GM19463 (cell line): ENCODE results near the gene HOXA6.

Experiments used
- ATAC-seq: cut with Tn5 transposase; IDR thresholded peaks from one replicate; pipeline ENCODE4 v1.9.1; 2021; ENCODE audit warnings: mild to moderate bottlenecking, moderate library complexity; ENCODE audit not compliant: unreplicated experiment

Gene HOXA6

DNA sequence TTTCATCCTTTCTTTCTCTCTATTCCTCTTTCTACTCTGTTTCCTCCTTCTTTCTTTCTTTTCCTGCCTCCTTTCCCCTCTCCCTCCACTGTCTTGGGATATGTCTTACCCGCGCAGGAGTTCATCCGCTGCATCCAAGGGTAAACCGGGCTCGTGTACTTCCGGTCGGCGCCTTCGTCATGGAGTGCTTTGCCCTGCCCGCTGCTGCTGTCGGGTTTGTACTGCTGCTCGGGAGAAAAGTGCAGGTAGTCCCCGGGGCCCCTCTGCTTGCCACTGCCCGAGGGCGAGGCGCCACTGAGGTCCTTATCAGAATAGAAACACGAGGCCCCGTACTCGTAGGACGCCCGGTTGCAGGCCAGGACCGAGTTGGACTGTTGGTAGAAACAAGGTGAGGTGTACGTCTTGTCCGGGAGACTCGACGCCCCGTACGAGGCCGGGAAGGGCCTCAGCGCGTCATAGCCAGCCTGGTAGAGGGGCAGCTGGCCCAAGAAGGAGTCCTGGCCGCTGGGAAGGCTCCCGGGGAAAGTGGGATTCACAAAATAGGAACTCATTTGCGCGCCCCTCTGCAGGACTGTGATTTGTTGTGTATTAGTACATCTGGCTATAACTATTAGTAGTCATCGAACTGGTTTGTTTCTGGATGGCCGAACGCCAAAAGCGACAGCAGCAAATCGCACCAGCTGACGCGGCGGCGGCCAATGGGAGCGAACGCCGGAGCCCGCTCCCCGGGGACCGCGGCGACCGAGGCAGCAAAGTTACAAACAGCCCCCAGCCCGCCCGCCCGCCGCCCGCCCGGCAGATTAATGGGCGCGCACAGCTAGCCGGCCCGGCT is at the start of gene HOXA6:
Gene HOXA6 (minus strand): TSS at position 576 of the 832 bp plus-strand sequence. CDS start 25 bp downstream, at position 551.
- ATAC-seq, result no peak

DNA sequence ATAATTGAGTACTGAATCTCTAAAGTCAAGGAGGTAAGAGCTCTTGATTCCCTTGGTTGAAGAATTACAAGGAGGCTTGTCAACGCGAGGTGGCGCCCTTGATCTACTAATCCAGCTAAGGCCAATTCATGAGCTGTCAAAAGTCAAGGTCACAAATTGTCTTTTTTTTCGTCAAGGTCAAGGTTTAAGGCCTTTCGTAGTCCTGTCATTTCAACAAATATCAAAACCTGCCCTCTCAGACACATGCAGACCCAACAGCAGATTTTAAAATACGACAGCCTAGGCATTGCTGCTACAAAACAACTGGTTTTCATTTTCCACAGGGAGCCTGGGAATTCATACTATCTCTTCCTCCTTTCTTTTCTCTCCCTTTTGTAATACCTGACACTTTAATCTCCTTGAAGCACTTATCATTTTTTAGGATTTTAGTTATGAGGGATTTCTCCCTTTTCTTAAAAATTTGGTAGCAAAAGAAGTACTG is 48.8 kb upstream of the HOXA6 start:
- ATAC-seq, result no peak

DNA sequence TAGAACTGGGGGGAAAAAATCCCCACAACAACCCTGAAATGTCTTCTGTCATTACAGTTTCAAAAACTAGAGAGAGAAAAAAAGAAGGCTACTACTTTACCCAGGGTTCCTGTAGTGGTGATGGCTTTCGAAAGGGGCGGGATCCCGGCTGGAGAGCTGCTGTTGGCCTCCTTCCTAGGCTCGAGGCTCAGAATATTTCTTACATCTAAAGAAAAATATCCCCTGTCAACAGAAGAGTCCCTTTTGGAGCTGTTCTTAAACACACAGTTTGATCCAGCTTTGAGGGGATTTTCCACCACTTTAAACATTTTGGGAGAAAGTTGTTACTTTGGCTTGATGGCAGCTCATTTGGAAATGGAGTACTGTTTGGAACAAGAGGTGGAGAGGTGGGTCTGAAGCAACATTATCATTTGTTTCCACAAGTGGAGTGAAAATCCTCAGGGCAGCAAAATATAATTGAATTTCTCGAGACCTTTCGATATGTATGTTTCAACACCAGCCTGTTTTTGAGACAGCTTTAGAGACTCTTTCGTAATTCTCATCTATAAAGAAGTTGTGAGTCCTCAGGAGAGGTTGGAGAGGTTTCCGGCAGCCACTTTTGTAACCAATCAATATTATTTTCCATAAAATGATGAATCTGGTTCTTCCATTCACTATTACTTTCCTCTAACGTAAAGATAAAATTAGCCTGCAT is 47.3 kb upstream of the HOXA6 start:
- no peak for ATAC-seq

DNA sequence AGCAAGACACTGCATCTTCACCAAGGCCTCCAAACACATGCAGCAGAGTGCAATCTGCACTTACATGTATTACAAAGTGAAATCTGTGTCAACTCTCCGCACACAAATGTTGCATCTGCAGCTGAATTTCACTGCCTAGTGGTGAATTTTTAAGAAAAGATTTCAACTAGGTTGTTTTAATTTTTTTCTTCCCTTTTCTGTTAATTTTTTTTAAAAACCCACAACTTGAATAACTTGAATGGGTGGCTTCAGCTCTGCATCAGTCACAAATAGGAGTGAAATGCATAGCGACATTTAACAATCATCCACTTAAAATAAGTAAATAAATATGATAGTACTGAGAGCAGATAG is 46.4 kb upstream of the HOXA6 start:
- no peak for ATAC-seq

DNA sequence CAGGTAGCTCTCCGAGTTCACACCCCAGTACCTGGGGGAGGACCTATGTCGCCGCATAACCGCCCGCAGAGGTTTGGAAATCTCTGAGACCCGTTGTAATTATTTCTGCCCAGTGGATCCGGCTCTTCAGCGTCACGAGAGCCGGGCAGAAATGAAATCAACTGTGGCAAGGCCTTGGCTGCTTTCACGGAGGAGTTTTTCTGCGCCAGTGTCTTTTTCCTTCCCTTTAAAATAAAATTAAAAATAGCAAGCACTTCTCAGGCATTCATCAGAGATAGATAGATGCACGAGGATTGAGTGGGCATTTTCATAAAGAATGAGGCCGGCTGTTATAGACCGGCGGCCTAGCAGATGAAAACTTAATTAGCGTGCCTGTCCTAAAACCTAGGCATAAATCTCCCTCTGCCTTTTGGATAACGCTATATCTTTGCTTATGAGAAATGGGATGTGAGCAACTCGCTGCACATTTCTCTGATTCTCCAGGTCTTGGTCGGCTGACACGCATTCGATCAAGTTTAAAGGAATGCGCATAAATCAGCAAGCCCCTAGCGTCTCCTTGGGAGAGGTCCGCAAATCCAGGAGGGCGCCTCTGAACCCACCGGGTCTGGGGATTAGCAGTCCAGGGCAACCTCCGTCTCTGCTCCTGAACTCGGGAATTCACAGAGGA is 45.9 kb upstream of the HOXA6 start:
- no peak for ATAC-seq

DNA sequence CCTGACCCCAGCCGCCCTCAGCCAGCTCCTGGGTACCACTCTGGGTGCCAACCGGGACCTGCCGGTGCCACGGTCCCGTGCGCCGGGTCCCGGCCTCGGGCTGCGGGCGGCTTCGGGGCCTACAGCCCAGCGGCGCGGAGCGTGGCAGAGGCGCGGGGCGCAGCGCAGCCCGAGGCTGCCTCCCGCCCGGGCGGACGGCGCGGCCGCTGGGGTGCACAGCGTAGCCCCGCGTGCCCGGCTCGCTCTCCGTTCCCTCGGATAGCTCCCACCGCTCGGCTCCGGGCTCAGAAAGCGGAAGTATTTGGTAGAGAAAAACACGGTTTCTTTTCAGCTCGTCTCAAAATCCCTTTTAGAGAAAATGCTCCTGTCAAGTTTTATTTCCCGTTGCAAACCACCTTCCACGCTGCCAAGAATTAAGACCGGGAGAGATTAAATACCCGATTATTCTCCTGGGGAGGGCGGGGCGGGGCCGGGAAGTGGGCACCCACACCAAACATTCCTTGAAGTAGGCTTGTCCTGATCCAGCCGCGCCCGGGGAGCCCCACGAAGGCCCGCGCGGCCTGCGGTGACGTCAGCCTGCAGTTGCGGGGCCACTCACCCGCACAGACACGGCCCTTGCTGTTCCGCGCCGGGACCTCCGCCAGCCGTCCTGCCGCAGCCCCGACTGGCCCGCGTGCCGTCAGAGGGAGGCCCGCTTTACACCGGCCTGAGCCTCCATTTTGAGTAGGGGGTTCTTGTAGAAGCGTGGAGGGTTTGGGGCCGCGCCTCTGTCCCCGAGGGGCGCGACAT is 45.2 kb upstream of the HOXA6 start:
- ATAC-seq, result no peak

DNA sequence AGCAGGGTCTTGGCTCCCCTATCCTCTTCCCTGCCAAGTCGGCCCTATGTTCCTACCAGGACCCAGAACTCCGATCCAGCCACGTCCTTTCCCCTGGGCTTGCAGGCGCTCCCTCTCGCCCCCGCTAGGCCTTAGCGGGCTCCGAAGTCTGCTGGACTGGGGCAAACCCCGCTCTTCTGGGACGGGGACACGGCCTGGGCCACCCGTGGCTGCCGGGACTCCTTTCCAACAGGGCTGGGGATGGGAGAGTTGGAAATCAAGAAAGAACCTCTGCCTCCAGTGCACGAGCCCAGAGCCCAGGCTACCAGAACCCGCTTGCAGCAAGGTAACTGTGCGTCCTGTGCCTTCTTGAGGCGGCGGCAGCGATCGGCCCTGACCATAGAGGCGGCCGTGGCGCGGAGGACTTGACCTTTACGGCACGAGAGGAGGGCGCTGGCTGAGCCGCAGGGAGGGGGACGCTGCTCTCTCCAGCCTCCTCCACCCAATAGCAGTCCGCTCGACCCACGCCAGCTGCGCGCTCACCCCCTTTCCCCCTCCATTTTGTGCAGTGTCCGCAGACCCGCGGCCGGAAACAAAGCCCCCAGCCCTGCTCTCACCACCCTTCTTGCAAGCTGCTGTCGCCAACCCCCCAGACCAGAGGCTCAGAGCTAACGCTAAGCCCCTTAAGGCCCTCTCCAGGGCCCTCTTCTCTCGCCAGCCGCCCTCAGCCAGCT is 44.4 kb upstream of the HOXA6 start:
- no peak for ATAC-seq

DNA sequence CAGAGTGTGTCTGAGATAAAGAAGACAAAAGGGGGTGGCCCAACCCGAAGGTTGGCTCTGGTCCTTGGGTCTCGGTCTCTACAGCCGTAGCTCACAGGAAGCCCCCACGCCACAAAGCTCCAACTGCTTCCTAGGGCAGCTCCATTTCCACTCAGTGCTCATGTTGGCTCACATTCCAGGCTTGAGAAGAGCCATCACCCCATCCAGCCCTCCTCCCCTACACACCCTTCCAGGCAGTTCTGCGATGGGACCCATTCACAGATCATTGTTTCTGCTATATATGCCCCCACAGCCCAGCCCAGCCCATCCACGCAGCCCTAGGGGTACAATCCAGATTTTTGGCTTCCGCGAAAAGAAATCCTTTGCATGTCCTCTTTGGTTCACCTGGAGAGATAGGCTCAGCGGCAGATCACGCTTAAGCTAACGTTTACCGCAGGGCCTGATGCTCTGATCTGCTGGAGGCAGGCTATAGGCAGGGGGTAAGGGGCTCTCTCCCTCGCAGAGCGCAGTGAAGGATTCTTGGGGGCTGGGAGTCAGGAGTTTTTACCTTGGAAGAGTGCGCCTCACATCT is 43.7 kb upstream of the HOXA6 start:
- ATAC-seq, result no peak

DNA sequence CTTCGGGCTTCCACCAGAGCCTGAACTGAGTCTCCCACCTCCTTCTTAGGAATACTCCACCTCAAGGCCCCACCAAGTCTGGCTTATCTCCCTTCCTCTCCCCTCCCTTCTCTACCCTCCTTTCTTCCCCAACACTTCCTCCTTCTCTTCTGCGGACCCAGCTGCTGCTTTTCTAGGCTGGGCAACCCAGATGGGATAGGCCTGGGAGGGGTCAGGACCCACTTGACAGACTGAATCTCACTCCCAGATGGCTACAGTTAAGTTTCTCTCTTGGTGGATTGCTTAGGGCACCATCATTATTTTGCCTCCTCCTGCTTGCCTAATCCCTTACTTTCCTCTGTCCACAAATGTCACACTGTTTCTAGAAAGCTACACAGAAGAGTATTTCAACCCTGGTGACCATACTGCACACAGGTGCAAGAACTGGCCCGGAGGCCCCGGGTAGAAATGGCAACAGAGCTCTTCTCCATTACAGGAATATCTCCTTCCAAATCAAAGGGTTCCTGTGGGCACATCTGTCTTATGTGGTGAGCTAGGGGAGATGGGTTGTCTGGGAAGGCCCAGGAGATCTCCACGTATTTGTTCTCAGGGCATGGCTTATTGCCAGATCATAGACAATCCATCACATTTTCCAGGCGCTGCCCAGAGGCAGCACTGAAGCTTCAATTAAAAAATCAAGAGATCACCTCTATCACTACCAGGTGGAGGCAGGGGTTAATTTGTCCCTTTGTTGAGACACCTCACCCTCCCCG is 42.6 kb upstream of the HOXA6 start:
- ATAC-seq, result no peak

DNA sequence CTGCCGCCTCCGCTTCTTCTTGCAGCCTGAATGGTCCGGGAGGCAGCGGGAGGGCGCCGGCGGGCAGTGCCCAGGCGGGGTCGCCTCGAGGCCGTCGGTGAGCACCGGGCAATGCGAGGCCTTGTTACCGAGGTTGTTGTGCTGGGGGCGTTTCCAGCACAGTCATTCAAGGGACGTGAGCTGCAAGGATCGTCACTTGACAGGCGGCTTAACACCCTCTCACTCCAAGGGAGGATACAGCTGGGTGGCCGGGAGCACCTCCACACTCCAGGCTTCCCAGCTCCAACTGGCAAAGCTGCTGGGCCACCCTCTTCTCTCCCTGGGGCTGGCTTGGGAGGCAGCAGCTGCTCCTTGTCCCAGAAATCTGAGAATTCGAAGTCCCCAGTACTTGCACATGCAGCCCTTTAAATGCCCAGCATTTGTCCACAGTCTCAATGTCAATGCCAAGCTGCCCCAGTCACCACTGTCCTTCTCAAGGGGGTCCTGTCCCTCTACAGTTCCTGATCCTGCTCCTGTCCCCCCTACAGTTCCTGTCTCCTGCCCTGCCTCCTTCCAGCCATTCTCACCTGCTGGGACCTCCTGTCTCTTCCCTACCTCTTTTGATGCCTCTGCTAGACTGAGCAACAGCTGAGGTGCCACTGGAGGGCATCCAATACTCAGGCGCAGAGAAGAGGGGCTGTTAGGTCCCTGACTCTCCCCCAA is 41.9 kb upstream of the HOXA6 start:
- no peak for ATAC-seq

DNA sequence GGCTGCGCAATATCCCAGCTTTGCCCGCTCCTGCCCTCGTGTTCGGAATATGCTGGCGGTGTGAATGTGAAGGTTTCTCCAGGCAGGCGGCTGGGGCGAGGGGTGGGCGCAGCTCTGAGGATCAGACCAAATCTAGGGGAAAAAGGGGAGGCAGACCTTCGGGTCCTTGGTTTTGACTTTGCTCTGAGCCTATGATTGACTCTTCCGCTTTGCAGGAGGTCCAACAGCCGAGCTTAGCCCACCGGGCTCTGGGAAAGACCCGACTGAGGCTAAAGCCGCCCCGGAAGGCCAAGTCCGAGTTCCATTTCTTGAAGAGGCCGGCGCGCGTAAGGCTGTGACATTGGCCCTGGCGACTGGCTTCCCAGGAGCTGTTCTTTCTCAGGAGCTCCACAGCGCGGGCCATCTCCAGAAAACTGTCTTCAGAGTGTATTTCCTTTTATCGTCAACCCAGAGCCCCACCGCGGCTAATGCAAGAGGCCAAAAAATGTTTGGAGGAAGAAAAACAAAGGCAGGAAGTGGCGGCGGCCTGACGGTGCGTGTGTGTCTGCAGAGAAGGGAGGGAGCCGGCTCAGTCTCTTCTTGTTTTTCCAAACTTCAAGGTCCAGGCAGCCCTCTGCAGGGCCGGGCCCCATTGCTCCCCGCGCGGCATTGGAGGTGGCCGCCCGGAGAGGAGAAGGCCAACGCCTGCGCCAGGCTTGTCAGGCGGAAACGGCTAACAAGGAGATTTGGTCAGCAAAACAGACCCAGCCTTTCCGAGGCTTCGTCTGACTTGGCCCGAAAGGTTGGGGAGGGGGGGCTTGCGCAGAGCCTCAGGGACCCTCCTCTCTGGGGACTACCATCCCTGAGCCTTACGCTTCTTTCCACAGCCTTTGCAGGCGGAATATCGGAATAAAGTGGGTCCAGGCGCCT is 41.1 kb upstream of the HOXA6 start:
- ATAC-seq, result no peak

DNA sequence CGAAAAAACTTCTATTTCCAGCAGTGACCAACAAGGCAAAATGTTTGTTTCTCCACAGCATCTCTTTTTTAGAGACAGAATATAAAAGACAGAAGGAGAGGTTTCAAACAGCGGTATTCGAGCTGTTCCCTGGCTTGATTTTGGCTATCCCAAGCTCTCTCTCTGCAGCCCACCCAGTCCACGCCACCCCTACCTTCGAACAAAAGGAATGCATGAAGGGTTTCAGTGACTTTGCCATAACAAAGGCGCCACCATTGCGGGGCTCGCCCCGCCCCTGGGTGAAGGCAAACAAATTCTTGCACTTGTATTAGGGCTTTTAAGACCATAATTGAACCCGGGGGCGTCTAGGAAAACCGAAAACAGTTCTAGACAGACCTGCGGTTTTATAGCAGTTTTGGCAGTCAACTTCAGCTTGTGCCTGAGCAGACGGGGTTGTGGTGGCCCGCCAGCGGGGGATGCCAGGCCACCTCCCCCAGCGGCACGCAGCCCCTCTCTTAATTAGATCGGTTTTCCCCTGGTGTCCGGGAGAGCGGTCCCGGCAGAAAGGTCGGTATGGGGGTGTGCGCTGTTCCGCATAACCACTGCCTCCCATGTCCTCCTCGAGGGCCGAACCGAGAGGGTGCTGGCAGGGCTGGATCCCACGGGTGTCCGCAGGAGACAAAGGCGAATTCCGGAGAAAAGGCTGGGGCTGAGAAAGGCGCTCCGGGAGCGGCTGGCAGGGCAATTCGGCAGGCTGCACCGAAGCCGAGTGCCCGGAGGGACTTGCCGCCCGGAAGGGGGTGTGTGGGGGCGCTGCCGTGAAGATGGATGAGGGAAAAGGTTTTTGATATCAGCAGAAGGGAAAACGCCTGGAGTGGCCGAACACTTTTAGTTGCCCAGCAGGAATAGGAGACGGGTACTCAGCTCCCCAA is 40.2 kb upstream of the HOXA6 start:
- no peak for ATAC-seq

DNA sequence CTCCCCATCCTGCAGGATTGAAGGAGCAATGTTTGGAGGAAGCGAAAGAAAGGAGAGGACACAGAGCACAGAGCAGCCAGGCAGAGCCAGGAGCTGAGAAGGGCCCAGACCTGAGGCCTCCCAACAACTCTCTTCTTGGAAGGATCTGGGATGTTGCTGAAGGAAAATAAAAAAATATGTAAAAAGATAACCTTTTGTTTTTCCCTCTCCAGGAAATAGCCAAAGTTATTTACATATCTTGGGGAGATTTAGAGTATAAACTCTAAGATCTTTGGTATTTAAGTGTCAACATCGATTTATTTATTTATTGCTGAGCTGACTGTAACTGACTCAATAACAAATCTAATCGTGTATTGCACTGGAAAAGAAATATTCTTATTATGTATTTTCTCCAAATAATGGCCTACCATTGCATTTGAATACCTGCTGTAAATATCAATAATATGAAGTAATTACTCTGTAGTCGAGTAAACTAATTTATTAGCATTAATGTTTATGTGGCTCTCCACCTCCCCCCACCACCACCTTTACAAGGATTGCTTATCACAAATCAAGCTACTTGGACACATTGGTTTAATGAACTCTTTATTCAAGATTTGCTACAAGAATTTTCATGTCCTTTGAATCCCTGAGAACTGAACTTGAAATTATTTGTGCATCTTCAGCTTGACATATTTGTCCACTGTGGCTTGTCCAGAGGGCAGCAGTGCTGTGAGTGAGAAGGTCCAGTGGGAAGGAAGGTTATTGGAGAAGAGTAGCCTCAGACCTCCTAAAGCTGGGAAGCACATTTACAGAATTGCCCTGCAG is 39.3 kb upstream of the HOXA6 start:
- no peak for ATAC-seq

DNA sequence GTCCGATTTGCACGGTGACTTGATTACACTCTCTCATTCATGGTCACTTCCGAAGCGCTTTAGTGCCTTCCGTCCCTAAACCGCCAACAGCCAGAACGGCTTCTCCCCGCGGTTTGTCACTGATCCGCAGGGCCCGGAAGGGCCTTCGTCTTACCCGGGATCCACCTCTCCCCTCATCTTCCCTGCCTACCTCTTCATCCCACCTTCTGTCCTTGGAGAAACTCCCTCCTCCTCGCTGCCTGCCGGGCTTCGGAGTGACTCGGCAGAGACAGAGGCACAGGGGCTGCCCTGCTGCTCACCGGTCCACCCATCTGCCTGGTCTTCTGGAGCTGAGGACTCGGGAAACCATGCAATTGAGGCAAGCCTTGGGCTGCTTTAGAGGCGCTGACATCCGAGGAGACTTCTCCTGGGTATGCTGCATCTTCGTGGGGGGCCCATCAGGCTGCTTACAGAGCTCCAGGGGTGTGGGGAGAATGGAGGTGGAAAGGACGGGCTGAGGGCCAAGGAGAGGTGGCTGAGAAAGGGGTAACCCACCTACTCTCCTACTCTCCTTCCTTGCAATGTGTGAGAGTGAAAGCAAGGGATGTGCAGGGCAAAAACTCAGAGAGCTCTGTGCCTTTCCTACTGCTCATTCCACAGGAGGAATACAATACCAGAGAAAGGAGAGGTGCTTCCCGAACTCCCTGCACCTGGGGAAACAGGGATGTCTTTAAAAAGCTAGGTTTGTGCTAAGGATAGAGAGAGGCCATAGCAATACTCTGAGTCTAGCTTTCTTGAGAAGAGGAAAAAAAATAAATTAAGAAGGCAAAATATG is 38.5 kb upstream of the HOXA6 start:
- no peak for ATAC-seq
